WTC11 (cell line): Measurements from ENCODE around the gene RASGRF1.

ENCODE experiments used
- JUN ChIP-seq: sonication (generic); formaldehyde crosslinking; IDR thresholded peaks from 2 replicates; pipeline ENCODE4 v1.8.0; 2023; ENCODE audit warnings: mild to moderate bottlenecking, missing genetic modification reagents
- TF ChIP-seq, protein P1 (sequence below): fragments of 200-600 bp; IDR thresholded peaks from 2 replicates; pipeline ENCODE4 v1.8.0; 2022; ENCODE audit warnings: antibody characterized with exemption

DNA sequence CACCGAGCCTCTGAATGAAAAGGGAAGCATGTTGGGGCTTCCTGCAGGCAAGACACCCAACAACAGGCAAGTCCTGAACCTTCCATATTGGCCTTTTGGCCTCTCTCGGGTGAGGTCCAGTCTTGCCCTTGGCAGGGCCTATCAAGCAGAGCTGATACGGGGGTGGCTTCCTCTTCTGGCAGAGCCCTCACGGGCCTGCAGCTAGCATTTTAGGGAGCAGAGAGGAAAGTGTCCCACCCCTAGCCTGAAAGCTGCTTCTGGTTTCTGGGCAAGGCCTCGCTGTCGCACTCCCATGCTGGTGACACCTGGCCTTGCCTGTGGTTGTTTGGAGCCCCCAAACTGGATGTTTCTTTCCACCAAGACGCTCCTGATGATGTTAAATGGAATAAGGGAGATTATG, 113.9 kb downstream of the RASGRF1 start:
- no peak for TF ChIP-seq JUN (CRISPR knock-in tag)
- TF ChIP-seq, protein P1, sequence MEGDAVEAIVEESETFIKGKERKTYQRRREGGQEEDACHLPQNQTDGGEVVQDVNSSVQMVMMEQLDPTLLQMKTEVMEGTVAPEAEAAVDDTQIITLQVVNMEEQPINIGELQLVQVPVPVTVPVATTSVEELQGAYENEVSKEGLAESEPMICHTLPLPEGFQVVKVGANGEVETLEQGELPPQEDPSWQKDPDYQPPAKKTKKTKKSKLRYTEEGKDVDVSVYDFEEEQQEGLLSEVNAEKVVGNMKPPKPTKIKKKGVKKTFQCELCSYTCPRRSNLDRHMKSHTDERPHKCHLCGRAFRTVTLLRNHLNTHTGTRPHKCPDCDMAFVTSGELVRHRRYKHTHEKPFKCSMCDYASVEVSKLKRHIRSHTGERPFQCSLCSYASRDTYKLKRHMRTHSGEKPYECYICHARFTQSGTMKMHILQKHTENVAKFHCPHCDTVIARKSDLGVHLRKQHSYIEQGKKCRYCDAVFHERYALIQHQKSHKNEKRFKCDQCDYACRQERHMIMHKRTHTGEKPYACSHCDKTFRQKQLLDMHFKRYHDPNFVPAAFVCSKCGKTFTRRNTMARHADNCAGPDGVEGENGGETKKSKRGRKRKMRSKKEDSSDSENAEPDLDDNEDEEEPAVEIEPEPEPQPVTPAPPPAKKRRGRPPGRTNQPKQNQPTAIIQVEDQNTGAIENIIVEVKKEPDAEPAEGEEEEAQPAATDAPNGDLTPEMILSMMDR: no peak
